GM12891 (cell line): ENCODE measurements around the gene GHRHR.

Experiments
- POLR2A ChIP-seq: IDR thresholded peaks from 2 replicates; pipeline ENCODE4 v1.6.1; 2011; ENCODE audit warnings: low read depth, low read length, control low read depth
- POLR2AphosphoS5 ChIP-seq: IDR thresholded peaks from 2 replicates; pipeline ENCODE4 v1.6.1; 2011; ENCODE audit warnings: low read depth, low read length, control low read depth
- POU2F2 ChIP-seq: IDR thresholded peaks from 2 replicates; pipeline ENCODE4 v1.6.1; 2011; ENCODE audit warnings: low read depth, mild to moderate bottlenecking, control low read depth, low read length, moderate library complexity
- TAF1 ChIP-seq: IDR thresholded peaks from 2 replicates; pipeline ENCODE4 v1.6.1; 2011; ENCODE audit warnings: low read depth, low read length, control low read depth

GRCh38 chr7:30916255-30916654, 47.5 kb upstream of the GHRHR start:
- TF ChIP-seq POLR2AphosphoS5 (no peak), POLR2A (no peak), TAF1 (no peak), POU2F2 (no peak)
